ENCODE data around the gene SLCO2A1.

The SLCO2A1 gene

GRCh38 chr3:133944641-133945380, 84.9 kb downstream of the SLCO2A1 start:
- no peak for DNase-seq

GRCh38 chr3:133944181-133944580, 85.5 kb downstream of the SLCO2A1 start:
- DNase-seq = no peak

DNA sequence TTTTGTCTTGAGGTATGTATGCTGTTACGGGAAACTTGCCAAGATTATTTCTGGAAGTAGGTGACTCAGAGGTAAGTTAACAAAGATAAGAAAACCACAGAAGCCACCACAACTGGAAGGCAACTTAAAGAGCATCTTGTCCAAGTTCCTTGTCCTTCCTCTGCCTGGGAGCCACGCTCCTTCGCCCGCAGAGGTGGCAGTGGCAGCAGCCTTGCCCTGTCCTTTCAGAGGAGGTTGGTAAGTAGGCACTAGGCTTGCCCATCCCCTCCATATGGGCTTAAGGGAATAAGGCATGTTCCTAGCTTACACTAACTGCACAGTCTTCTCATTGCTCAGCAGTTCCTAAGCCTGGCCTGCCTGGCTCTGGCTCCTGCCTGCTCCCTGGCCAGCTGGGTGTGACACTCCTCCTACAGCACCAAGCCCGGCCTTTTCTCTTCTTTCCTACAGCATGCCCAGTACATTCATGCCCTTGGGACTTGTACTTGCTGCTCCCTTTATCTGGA, 86.0 kb downstream of the SLCO2A1 start:
- DNase-seq = no peak

GRCh38 chr3:133943031-133943535, 86.6 kb downstream of the SLCO2A1 start:
- DNase-seq = no peak

GRCh38 chr3:133941415-133941821, 88.3 kb downstream of the SLCO2A1 start:
- no peak for DNase-seq

DNA sequence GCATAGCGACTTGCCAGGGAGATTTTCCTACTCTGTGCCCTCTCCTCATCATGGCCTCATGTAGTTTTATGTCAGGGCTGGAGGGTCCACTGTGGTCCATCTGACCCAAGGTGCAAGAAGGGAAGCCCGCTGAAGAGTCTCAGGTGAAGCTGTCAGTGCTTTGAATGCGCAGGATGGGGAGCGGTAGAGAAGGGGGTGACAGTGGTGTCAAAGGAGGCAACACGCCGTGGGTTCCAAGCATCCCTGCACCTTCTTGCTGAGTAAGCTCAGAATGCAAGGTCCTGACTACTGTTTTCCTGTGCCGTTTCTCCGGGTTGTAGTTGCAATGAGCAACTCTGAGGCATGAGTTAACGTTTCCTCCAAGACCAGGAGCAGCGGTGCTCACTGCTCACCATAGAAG, 89.2 kb downstream of the SLCO2A1 start:
- DNase-seq = no peak

DNA sequence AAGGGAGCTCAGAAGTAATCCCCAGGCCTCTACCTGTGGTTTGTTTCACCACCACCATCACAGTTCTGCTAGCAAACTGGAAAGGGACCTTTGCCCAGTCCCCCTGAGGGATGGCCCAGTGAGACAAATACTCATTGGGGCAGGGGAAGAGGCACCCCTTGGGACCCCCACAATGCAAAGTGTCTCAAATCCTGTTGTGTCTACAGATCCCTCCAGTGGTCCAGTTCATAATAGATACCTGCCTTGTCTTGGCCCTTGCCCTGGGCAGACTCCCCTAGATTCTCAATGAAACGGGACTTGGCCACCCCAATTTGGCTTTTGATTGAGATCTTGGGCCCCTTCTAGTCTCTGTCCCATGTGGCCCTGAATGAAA, 90.3 kb downstream of the SLCO2A1 start:
- DNase-seq = no peak

DNA sequence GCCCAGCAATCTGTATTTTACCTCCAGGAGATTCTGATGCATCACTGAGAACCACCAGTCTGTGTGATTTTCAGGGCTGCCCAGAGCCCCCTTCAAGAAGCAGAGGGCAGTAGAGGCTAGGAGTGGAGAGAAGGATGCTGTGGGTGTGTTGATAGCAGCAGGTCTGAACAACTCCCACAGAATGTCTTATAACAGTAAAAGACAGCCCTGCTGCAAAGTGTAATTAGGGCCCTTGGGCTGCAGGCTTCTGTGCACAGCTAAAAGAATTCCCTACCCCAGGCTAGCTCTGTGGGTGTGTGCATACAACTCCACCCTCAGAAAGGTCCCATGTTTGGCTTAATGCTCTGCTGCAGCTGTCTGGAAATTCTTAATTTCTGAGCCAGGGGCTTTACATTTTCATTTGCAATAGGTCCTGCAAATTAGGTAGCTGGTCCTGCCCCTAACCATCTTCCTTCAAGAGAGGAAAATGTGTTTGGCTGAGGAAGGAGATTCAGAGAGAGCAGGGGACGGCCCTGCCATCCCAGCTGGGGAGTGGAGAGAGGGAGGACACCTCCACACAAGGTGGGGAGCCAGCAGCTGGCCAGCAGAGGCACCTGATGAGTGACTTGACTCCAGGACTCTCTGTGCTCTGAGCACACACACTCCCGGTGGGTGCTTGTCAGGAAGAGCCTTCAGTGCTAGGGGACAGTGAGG, 90.8 kb downstream of the SLCO2A1 start:
- no peak for DNase-seq

DNA sequence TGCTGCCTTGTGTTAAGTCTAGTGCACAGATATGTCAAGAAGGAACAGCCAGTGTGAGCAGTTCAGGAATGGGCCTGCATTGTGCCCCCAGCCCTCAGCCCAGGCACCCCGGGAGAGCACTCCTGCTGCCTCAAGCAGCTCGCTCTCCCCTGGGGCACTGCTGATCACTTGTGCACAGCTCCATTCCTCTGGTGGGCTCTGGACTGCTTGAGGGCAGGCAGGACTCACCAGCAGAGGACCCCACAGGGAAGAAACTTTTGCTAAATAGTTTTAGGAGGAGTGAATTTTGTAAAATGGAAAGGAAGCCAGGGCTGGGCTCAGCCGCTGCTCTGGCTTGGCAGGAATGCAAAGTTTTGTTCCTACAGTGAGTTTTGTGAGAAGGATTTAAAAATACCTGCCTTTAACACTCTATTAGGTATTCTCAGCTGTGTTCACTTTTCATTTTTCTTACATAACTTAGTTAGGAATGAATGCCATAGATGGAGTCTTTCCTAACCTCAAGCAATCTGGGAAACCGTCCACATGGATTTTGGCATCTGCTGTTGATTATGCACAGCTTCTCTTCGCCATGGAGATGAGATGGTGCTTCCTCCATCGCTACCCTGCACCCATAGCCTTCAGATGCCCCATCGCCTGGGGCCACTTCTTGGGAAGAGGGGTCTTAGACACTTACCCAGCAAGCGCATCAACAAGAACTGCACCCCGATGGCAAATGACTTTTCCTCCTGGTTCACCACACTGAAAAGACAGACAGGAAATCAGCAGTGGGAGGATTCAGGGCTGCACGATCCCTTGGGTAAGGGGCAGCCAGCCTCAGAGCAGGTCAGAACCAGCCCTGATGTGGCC, 91.7 kb downstream of the SLCO2A1 start:
- DNase-seq = no peak

GRCh38 chr3:133937061-133937686, 92.6 kb downstream of the SLCO2A1 start:
- no peak for DNase-seq

DNA sequence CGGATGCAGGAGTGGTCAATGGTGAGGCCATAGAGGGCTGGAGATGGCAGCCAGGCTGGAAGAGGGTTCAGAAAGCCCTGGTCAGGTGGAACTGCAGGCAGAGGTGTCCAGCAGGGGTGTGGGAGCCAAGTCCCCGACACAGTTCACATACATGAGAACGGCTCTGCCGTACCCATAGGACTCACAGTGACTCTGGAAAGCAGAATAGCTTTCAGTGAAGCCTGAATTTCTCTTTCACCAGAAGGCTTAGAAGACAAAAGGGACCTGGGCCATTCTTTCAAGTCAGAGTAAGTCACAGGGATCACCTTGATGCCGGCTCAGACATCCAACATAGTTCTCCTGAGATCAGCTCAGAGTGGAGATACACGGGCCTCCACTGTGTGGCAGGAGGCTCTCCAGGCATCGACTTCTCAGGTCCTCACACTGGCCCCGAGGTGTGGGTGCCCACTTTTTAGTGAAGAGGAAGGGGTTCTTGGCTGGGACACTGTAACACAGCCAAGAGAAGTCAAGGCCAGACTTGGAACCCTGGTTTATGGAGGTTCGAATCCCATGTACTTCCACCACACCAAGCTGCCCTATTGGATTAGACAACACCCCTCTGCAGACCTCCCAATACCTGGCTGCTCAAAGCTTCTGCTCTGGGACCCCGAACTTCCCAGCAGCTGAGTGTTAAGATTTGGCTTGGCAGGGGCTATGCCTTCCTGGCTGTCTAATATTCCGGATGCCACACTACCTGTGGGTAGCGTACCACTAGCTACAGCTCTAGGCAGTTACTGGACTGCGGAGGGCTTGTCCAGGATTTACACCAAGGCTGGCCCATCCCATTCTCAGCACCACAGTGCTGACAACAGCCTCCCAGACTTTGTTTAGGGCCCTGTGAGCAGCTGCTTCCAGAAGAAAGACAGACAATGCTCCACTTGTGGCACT, 93.6 kb downstream of the SLCO2A1 start:
- DNase-seq = no peak

GRCh38 chr3:133934996-133935842, 94.5 kb downstream of the SLCO2A1 start:
- no peak for DNase-seq

DNA sequence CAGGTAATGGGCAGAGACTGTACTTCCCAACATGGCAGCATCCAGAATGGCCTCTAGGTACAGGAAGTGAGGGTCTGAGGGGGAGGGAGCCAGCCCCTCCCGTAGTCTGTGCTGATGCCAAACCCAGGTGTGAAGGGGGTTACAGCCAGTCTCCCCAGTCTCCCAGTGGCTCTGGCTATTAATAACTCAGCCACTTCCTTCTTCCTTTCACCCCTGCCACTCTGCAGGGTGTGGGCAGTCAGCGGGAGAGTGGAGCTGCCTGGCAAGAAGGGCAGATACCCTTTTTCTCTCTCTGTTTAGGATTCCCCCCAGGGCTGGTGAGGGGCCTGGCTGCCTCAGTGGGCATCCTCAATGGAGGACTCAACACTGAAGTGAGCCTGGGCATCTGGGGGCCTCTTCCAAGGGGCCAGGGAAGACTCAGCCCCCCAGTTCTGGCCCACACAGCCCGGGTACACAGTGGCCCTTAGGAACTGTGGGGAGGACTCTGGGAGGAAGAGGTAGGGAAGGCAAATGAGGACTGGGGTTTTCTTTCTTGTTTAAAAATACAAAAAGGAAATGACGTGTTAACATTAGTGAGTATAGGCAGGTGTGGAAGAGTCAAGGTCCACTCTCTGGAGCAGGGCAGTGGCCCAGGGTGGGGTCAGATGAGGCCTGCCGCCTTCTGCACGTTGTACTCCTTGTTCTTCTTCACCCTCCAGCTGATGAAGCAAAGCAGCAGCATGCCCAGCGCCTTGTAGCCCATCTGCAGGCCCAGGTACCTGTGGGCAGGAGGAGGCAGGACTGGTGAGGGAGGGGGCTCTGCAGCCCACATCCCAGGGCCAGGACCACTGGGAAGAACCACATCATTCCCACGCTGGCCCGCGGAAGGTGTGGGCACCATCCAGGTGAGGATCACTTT, 95.4 kb downstream of the SLCO2A1 start:
- no peak for DNase-seq

DNA sequence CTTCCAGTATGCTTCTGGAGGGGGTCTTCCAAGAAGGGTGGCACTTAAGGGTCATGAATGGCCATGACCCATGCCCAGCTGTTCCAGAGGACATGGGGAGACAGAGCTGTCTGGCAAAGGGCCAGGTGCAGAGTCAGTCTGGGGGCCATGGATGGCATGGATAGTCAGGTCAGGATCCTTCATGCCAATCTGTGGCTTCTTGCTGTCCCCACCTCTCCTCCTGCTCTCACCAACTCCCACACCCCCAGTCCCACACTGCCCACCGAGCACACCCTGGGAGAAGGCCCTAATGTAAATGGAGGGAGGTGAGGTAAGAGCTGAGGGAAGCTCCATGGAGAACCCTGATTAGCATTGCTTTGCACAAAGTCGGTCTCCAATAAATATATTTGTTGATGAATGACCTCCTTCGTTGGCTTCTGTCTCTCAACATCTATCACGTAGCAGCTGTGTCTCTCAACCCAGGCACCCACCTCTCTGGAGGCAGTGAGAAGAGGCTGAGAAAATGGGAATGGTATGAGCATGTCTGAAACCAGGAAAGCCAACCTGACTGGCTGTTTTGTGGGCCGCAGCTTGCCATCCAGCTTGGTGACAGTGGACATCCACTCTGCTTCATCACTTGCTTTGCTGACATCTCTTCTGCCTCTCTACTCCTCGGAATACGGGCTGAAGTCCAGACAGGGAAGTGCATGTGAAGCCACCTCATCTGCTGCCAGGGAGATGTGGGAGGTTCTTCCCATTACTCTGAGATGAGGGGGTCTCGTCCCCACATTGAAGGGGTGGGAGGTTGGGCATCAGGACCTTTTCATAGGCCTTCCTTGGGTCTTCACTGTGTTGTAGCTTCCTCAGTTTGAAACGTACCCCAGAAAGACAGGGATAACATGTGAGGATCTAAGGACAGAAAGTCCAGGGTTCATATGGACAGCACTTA, 96.4 kb downstream of the SLCO2A1 start:
- DNase-seq = no peak

DNA sequence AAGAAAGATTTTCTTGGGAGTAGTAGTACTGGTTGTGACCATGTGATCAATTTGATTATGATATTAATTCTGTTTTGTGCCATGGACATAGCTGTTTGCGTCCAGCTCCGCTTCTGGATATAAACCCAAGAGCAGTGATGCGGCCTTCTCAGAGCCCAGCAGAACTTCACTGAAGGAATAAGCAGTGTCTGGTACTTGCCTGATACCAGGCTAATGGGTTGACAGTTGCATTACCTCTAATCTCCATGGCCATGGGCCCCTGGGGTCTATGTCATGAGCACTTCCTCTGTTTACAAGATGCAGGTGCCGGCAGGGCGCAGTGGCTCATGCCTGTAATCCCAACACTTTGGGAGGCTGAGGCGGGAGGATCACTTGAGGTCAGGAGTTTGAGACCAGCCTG, 97.7 kb downstream of the SLCO2A1 start:
- no peak for DNase-seq

GRCh38 chr3:133931084-133931483, 98.6 kb downstream of the SLCO2A1 start:
- DNase-seq = no peak

- DNase-seq = peak; percentile 17
Measured at GRCh38 chr3:133930341-133930933, 99.3 kb downstream of the SLCO2A1 start.
